Measurements from ENCODE around the gene GSAP. TPM values are rescaled to one million over a fixed set of nuclear protein-coding genes. Genes with fewer than 3 reads are reported as not detected.

GSAP gene
- total and polyA plus RNA-seq, 2 of the 4 experiments (the other 2 are of a cell fraction) = 1.6 to 1.8 TPM

- Histone ChIP-seq H3K79me1 (ENCODE audit: low read depth in 1 of 2, low read length in 2 of 2) (no peaks in the 10 kb centered on the region), H2BK15ac (ENCODE audit: low read depth, low read length) (no peak overlapping the region), H4K5ac (ENCODE audit: low read depth, low read length) (no peak overlapping the region), H3K23ac (ENCODE audit: low read depth, low read length) (no peak overlapping the region), H2AK9ac (replicated peaks; ENCODE audit: low read depth, low read length, poor library complexity) (no peak overlapping the region), H2AFZ (replicated peaks; ENCODE audit: low read length, poor library complexity) (no peak overlapping the region), H2BK5ac (ENCODE audit: low read depth, low read length, poor library complexity, severe bottlenecking) (no peak overlapping the region), H2AK5ac (ENCODE audit: low read depth, low read length) (no peak overlapping the region), H4K8ac (ENCODE audit: low read depth in 2 of 2, low read length in 2 of 2) (no peak overlapping the region), H2BK120ac (ENCODE audit: low read depth, low read length) (no peak overlapping the region), H3K18ac (ENCODE audit: low read depth, low read length) (no peak overlapping the region), H3K4me1 (ENCODE audit: control insufficient read depth, insufficient read depth, low read length) (peaks cover 3% of the 10 kb centered on the region), H3K9me1 (ENCODE audit: insufficient read depth, low read length) (peaks cover 7% of the 10 kb centered on the region; the same call in 1 of the 2 replicates), H3K9ac (ENCODE audit: low read depth, low read length) (no peak overlapping the region), H3K4ac (ENCODE audit: low read depth, low read length) (no peak overlapping the region), H2BK20ac (ENCODE audit: low read depth, low read length) (no peak overlapping the region), H3K56ac (ENCODE audit: extremely low read depth, insufficient read depth, low read length) (no peak overlapping the region), H3K27ac (ENCODE audit: insufficient read depth, low read length) (no peak overlapping the region), H3K36me3 (ENCODE audit: control insufficient read depth, insufficient read depth, low read length) (no peaks in the 10 kb centered on the region), H4K20me1 (ENCODE audit: insufficient read depth, low read length) (no peaks in the 10 kb centered on the region), H3K27me3 (ENCODE audit: control insufficient read depth, insufficient read depth, low read length) (no peaks in the 10 kb centered on the region), H3K14ac (replicated peaks; ENCODE audit: low read depth, low read length) (no peak overlapping the region), H3K4me3 (ENCODE audit: insufficient read depth, low read depth, low read length) (no peak overlapping the region), H3K9me3 (ENCODE audit: control insufficient read depth, insufficient read depth, low read length) (no peaks in the 10 kb centered on the region), H4K91ac (ENCODE audit: insufficient read depth, low read depth, low read length) (no peak overlapping the region), H3K4me2 (ENCODE audit: low read depth, low read length) (no peak overlapping the region)
- dilution Hi-C loops (cut with HindIII; ENCODE audit: low sequenced_read_pairs, unreplicated experiment) (no loop called here), intact Hi-C loops (cut with micrococcal nuclease) (loop anchor here (5.0 kb wide), 1 partner anchor 203 kb away; no protein-coding TSS in a partner anchor), in situ Hi-C loops (cut with MboI; ENCODE audit: low sequenced_read_pairs) (no loop called here)
- WGBS, 2 experiments (ENCODE audit: extremely low coverage in 2 of 2, insufficient read length in 1 of 2) = 100% methylated on average over 1 of the region's 5 CpGs; no CpG with 5 or more reads in 1 of the 2 experiments
- DNase-seq (no peak), ATAC-seq (ENCODE audit: low read depth) (no peak)
- TF ChIP-seq USF2 (IDR thresholded peaks at IDR 0.05; ENCODE audit: low read depth, low read length) (no peak), CTCF (conservative IDR thresholded peaks at IDR 0.05; ENCODE audit: low read depth, low read length) (no peak), MAZ (IDR thresholded peaks at IDR 0.05; ENCODE audit: borderline replicate concordance, low read depth, low read length) (no peak), POLR2A (IDR thresholded peaks at IDR 0.05; ENCODE audit: low read depth, low read length) (no peak), CEBPB (IDR thresholded peaks at IDR 0.05; ENCODE audit: low read depth, low read length) (no peak), RFX5 (IDR thresholded peaks at IDR 0.05; ENCODE audit: low read depth, low read length) (no peak), NFE2L2 (IDR thresholded peaks at IDR 0.05; ENCODE audit: low read depth, low read length) (no peak), RAD21 (IDR thresholded peaks at IDR 0.05; ENCODE audit: low read length) (no peak), CHD1 (IDR thresholded peaks at IDR 0.05; ENCODE audit: low read depth, low read length) (no peak), RCOR1 (IDR thresholded peaks at IDR 0.05; ENCODE audit: insufficient replicate concordance, low read length) (no peak), ELK1 (IDR thresholded peaks at IDR 0.05; ENCODE audit: borderline replicate concordance, low read depth, low read length) (no peak), FOS (IDR thresholded peaks at IDR 0.05; ENCODE audit: low read depth, low read length) (no peak), MXI1 (IDR thresholded peaks at IDR 0.05; ENCODE audit: borderline replicate concordance, low read depth, low read length) (no peak), MAFK (IDR thresholded peaks at IDR 0.05; ENCODE audit: low read depth, low read length) (no peak), SMC3 (IDR thresholded peaks at IDR 0.05; ENCODE audit: low read depth, low read length) (no peak), BHLHE40 (IDR thresholded peaks at IDR 0.05; ENCODE audit: low read depth, low read length) (no peak)
- CTCF ChIA-PET = interaction anchor here (0.6 to 0.7 kb wide), 2 partner anchors 75 to 92 kb away, joined by 3 read pairs; no protein-coding TSS in a partner anchor
- POLR2A ChIA-PET (ENCODE audit: unreplicated experiment) = no interaction called here
- BruUV-seq (replicated peaks) = no TSS peak
These were observed 76.4 kb downstream of the GSAP start for GRCh38 chr7:77339726-77340125.

Data from IMR-90 (cell line).